ENCODE data around the gene UBAP2. TPM values are rescaled to one million over a fixed set of nuclear protein-coding genes. Genes with fewer than 3 reads are reported as not detected.

UBAP2 gene
- total and polyA plus RNA-seq, 2 of the 4 experiments (the other 2 are of a cell fraction): 12.9 to 25.5 TPM

GRCh38 chr9:33923079-33923478 is 125.6 kb downstream of the UBAP2 start:
- Histone ChIP-seq H2AK9ac (replicated peaks; ENCODE audit: low read depth, low read length, poor library complexity) (no peak overlapping the region), H3K79me1 (ENCODE audit: low read depth in 1 of 2, low read length in 2 of 2) (peaks cover 21 to 54% of the 10 kb centered on the region in 2 experiments), H3K9me1 (ENCODE audit: insufficient read depth, low read length) (no peaks in the 10 kb centered on the region), H3K4me1 (ENCODE audit: control insufficient read depth, insufficient read depth, low read length) (no peaks in the 10 kb centered on the region), H2BK120ac (ENCODE audit: low read depth, low read length) (no peak overlapping the region), H4K91ac (ENCODE audit: insufficient read depth, low read depth, low read length) (no peak overlapping the region), H4K20me1 (ENCODE audit: insufficient read depth, low read length) (peaks cover 13% of the 10 kb centered on the region; the same call in 1 of the 2 replicates), H4K5ac (ENCODE audit: low read depth, low read length) (no peak overlapping the region), H3K4ac (ENCODE audit: low read depth, low read length) (no peak overlapping the region), H3K27me3 (ENCODE audit: control insufficient read depth, insufficient read depth, low read length) (no peaks in the 10 kb centered on the region), H3K23ac (ENCODE audit: low read depth, low read length) (no peak overlapping the region), H3K14ac (replicated peaks; ENCODE audit: low read depth, low read length) (no peak overlapping the region), H2BK15ac (ENCODE audit: low read depth, low read length) (no peak overlapping the region), H4K8ac (ENCODE audit: low read depth in 2 of 2, low read length in 2 of 2) (no peak overlapping the region), H3K36me3 (ENCODE audit: control insufficient read depth, insufficient read depth, low read length) (peaks cover 77% of the 10 kb centered on the region), H3K4me2 (ENCODE audit: low read depth, low read length) (no peak overlapping the region), H3K4me3 (ENCODE audit: insufficient read depth, low read depth, low read length) (no peak overlapping the region), H3K27ac (ENCODE audit: insufficient read depth, low read length) (no peak overlapping the region), H2BK5ac (ENCODE audit: low read depth, low read length, poor library complexity, severe bottlenecking) (no peak overlapping the region), H3K9ac (ENCODE audit: low read depth, low read length) (no peak overlapping the region), H3K56ac (ENCODE audit: extremely low read depth, insufficient read depth, low read length) (no peak overlapping the region), H3K9me3 (ENCODE audit: control insufficient read depth, insufficient read depth, low read length) (no peaks in the 10 kb centered on the region), H2AFZ (replicated peaks; ENCODE audit: low read length, poor library complexity) (no peak overlapping the region), H3K18ac (ENCODE audit: low read depth, low read length) (no peak overlapping the region), H2AK5ac (ENCODE audit: low read depth, low read length) (no peak overlapping the region), H2BK20ac (ENCODE audit: low read depth, low read length) (no peak overlapping the region)
- ChIA-PET CTCF (no interaction called here), POLR2A (ENCODE audit: unreplicated experiment) (no interaction called here)
- no peak for TF ChIP-seq MXI1 (IDR thresholded peaks at IDR 0.05; ENCODE audit: borderline replicate concordance, low read depth, low read length)
- TF ChIP-seq ELK1 (IDR thresholded peaks at IDR 0.05; ENCODE audit: borderline replicate concordance, low read depth, low read length): no peak
- no peak for TF ChIP-seq MAFK (IDR thresholded peaks at IDR 0.05; ENCODE audit: low read depth, low read length)
- TF ChIP-seq SMC3 (IDR thresholded peaks at IDR 0.05; ENCODE audit: low read depth, low read length): no peak
- WGBS, 2 experiments (ENCODE audit: extremely low coverage in 2 of 2, insufficient read length in 1 of 2): 100% methylated on average over 1 of the region's 4 CpGs; no CpG with 5 or more reads in 1 of the 2 experiments
- in situ Hi-C loops (cut with MboI; ENCODE audit: low sequenced_read_pairs) (no loop called here), dilution Hi-C loops (cut with HindIII; ENCODE audit: low sequenced_read_pairs, unreplicated experiment) (no loop called here), intact Hi-C loops (cut with micrococcal nuclease) (loop anchor here (5.0 to 10.0 kb wide), 2 partner anchors 106 to 298 kb away; partner anchors contain the start of gene UBE2R2)
- no TSS peak for BruUV-seq (replicated peaks)
- DNase-seq (no peak), ATAC-seq (ENCODE audit: low read depth) (no peak)
